ENCODE results near the gene KTN1.

DNA sequence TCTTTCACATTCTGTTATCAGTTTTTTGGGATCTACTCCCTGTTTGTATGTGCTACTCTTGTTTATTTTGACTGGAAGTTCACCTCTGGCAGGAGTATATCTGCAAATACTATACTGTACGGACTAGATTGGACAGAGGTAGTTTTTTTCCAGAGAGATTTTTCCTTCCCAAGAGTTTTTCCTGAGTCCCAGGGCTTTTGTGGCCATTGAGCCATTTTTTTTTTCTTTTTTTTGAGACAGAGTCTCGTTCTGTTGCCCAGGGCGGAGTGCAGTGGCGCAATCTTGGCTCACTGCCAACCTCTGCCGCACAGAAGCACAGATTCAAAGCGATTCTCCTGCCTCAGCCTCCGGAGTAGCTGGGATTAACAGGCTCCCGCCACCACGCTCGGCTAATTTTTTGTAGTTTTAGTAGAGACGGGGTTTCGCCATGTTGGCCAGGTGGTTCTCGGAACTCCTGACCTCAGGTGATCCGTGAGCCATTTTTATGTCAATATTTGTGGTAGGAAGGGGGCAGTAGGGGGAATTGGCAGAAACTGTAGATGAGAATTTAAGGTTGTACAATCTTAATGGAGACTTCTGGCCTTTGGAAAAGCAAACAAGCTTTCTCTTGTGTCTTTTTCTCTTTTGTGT is 19.4 kb downstream of the KTN1 start:
- TF ChIP-seq, protein P1, sequence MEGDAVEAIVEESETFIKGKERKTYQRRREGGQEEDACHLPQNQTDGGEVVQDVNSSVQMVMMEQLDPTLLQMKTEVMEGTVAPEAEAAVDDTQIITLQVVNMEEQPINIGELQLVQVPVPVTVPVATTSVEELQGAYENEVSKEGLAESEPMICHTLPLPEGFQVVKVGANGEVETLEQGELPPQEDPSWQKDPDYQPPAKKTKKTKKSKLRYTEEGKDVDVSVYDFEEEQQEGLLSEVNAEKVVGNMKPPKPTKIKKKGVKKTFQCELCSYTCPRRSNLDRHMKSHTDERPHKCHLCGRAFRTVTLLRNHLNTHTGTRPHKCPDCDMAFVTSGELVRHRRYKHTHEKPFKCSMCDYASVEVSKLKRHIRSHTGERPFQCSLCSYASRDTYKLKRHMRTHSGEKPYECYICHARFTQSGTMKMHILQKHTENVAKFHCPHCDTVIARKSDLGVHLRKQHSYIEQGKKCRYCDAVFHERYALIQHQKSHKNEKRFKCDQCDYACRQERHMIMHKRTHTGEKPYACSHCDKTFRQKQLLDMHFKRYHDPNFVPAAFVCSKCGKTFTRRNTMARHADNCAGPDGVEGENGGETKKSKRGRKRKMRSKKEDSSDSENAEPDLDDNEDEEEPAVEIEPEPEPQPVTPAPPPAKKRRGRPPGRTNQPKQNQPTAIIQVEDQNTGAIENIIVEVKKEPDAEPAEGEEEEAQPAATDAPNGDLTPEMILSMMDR (IDR thresholded peaks at IDR 0.05) = no peak
- no peak for TF ChIP-seq POLR2A (IDR thresholded peaks at IDR 0.05)
